ENCODE results near the gene RPTOR.
A peak's percentile ranks its signal among the peaks of the same experiment; 100 is the strongest.

RPTOR gene

DNA sequence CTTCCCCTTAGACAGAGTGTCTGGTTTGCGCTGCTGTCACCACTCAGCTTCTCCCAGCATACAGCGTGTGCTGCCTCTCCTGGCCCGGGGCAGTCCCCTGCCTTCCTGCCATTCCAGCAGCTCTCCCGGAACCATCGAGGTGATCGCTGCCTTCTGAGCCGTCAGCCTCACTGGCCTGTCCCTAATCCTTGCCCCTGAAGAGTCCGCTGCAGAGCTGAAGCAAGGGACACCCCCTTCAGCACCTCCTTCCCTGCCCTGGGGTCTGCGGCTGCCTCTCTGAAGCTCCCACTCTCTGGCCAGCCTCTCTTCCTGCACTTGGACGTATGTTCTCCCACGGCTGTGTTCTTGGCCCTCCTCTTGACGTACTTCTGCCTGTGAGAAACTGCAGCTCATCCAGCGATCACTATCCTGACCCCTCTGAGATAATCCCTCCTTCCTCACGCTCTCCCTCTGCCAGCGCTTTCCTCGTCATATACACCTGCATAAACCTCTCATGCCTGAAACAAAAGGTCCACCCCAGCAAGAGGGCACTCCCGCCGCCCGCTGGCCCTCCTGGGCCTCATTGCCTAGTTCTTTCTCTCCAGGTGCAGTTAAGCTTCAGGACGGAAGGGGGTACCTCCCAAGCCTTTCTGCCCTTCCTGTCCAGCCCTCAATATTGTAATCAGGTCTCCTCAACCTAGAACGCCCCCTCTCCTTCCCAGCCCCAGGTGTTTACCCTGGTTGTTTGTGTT, 226.4 kb downstream of the RPTOR start:
- no peak for DNase-seq

DNA sequence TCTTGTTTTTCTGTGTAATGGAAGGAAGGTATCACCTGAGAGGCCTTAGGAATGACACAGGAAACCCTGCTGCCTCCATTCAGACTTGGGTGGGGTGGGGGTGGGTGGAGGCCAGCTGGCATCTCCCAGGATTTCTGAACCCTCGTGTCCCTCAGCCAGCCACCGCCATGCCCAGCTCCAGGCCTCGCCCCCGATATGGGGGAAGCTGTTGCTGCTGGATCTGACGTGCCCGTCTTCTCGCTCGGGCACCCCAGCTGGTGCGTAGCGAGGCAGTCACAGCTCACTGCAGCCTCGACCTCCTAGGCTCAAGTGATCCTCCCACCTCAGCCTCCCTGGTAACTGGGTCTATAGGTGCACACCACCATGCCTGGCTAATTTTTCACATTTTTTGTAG, 227.0 kb downstream of the RPTOR start:
- no peak for DNase-seq

DNA sequence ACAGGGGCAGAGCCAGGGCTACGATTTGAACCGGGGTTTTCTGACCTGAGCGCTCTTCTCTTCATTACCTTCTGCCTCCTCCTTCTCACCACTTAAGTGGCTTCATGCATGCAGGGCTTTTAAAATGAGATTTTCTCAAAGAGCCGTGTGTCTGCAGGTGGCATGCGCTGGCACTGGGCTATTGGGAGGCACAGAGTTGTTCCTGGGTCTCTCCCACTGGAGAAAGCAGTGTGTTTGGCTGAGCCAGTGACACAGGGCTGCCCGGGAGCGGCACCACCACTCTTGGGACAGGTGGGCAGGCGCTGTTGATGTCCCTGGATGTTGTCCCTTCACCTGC, 228.2 kb downstream of the RPTOR start:
- no peak for DNase-seq

DNA sequence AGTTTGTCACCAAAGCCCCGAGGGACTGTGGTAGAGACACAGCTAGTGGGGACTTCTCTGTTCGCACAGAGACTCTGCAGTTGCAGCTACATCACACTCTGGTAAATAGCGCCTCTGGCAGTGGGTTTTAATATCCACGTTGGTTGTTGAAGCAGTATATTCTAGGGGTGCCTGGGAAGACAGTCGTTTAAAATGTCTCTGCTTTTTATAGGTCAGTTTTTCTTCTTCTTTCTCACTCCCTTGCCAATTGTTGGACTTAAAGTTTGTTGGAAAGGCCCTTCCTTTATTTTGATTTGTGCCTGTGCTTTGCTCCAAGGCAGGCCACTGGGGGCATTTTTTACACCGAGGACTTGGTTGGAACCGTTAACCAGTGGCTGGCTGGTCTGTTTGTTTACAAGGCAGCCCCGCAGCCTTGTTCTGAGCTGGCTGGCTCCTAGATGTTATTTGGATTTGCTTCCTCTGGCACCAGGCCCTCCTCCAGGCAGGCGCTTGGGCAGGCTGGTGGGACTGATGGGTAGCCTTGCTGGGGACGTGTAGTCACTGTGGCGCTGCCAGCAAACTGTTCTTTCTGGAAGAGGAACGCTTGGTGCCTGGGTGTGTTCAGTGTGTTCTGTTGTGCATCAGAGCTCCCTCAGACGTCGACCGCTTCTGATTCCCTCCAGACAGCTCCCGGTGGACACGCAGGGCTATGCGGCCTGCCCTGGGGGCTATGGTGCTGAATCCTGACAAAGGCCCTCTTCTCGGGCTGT, 228.8 kb downstream of the RPTOR start:
- DNase-seq = peak; percentile 22

DNA sequence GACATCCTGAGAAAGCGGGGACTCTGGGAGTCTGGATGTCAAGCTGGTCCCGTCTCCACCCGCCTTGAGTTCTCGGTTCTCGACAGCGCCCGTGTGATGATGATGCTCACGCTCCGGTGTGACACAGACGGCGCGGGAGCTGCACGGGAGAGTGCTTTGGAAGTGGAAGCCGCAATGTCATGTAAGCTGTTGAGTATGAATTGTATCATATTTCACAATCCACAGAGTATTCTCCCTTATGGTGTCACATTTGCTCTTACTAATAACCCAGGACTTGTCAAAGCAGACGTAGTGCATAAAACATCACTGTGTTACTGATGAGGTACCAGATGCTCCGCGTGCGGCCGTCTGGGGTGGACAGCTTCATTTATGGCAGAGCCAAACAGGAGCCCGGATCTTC, 229.5 kb downstream of the RPTOR start:
- peak; percentile 79 for DNase-seq

DNA sequence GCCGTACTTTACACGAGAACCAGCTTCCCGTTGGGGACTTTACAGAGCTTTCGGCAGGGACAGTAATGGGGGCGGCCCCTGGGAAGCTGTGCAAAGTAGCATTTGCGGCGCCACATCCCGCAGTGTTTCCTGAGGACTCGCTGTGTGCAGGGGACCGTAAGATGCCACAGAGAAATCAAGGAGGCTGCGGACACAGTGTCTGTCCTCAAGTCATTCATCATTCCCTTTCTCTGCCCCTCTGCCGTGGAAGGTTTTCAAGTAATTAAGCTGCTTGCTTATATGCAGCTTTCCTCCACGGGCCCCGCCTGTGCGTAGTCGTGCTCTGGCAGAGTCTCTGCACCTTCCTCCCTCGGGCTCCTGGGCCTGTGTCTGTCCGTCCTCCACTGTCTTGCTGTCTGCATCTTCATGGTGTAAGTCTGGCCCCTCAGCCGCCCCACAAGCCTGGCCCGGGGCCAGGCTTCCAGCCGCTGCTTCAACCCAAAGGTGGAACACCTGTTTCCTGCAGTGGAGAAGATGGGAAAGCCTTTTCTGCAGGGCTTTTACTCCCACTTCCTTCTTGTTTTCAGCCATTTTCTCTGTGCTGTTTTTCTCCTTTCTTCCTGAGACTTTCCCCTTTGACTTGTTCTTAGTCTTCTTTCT, 230.1 kb downstream of the RPTOR start:
- no peak for DNase-seq

DNA sequence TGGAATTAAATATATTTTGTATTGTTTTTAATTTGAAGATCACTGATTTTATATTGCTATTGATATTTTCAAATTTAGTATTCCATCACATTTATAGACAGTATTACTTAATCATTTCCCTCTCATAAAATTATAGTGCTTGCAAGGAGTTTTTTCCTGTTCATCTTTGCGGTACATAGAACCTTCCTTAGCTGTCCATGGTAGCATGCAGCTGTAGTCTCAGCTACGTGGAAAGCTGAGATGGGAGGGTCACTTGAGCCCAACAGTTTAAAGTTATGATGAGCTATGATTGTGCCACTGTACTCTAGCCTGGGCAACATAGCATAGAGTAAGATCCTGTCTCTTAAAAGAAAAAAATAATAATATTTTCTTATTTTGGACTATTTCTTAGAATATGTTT, 231.2 kb downstream of the RPTOR start:
- no peak for DNase-seq

DNA sequence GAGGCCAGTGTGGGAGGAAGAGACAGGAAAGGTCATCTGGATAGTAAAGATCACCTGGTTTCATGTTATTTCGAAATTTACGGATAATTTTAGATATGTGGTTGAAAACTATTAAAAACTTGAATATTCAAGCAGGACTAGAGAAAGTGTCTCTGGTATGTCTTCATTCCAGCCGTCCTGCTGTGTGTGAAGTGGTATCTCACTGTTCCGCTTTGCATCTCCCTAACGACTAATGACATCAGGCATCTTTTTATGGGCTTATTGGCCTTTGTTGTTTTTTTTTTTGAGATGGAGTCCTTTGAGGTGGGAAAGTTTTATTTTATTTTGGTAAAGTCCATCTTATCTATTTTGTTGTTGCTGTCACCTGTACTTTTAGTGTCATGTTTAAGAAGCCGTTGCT, 232.6 kb downstream of the RPTOR start:
- no peak for DNase-seq

DNA sequence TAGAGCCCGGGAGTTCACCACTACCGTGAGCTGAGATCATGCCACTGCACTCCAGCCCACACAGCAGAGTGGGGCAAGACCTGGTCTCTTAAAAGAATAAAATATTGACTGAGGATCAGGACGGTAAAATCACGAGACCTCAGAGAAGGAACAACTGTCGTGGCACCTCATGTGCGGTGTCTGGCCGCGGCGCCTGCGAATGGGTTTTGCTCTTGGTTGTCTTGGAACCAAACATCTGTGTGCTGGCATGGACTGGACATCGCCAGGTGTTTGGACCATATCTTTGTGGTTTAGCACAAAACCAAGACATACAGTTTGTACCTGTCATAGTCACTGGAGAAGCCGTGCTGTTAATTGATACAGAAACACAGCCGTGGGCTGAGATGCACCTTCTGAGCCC, 234.1 kb downstream of the RPTOR start:
- DNase-seq = no peak

DNA sequence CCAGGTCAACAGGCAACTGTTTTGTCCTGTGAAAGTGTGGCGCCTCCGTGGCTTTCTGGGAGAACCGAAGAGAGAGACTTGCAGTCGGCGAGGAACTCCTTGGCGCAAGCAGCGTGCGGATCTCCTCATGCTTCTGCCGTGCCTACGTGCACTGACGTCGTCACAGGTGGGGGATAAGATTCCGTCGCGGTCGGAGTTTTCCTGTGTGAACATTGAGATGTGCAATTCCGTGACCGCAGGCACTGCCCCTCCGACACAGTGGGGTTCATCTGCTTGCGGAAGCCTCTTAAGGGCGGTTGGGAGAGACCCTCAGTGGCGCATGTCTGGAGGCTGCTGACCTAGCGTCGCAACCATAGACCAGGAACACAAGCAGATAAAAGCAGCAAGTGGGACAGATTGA, 234.7 kb downstream of the RPTOR start:
- no peak for DNase-seq

DNA sequence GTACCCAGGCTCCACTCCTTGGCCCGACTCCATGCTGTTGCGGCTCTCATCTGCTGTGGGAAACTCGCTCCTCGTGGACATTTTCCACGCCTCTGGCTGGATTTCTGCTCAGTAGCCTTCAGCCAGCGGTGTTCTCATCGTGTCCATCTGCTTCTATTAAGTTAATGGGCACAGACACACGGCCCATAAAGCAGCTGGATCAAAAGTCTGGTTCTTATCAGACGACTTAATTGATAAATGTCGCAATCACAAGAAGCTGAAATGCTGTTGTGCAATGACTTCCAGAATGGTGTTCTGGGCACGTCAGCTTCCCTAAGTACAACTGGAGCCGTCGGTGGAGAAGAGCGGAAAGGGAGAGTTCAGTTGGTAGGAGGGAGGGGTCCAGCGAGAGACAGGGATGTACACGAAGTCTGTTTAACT, 235.3 kb downstream of the RPTOR start:
- no peak for DNase-seq

DNA sequence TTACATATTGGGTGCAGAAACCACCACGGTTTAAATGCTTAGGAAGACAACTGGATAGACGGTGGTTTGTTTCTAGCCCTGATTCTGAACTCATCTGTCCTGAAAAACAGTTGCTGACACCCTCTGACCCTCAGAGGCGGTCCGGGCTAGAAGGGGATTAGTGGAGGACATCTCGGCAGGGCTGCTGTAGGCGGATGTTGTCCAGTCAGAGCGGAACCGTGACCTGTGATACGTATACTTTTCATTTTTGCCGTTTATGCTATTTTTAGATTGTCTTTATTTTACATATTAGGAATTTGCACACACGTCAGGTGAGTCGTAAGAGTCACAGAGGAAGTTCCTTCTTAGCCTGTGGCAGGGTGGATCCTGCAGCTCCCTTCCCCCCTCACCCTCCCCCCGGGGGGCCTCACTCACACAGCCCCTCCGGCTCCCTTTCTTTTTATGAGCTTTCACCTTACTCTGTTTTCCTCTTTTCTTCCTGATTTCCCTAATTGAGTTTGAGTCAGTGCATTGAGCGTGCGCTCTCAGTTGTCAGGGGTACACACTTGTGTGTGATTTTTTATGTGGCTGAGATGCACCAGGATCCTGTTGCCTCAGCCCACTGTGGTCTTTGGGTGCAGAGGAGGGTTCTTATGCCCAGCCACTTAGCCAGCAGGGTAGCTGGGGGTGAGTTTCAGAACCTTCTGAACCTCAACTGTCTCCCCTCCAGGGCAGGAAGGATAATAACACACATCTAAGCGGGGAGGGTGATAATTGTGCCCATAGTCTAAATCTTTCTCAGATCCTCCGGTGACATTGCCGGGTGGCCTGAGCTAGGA, 236.0 kb downstream of the RPTOR start:
- DNase-seq = no peak

DNA sequence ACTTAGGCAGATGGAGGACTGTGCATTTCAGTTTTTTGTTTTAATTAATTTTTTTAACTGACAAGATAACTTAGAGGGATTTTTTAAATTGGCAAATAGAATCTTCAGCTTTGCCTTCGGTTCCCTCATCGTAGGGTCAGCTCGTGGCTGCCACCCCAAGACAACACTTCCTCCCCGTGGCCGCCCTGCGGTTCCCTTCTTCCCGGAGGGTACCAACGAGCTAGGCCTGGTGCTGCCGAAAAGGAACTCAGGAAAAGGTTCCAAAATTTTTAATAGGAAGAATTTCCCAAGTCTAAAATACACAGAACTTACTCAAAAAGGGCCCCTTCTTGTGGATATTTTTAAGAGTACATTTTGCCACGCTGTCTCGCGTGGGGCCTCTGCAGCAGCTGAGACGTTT, 236.6 kb downstream of the RPTOR start:
- no peak for DNase-seq

DNA sequence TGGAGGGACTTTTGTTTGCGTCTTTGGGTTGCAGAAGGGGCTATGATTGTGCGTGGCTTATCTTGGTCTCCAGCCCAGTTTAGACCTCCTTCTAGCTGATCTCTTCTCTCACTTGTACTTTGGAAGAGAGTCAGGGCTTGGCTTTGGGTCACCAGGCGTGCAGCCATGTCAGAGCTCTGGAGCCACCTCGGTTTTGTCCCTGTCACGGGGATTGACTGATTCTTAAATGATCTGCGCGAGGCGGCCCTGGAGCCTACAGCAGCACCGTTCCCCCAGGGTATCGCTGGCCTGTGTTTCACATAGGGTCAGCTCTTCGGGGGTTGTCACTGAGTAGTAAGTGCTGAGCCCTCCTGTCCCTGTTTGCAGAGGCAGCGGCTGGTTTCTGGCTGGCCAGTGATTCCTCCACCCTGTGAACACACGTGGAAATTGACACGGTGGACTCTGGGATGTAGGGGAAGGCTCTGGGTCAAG, 237.2 kb downstream of the RPTOR start:
- no peak for DNase-seq

DNA sequence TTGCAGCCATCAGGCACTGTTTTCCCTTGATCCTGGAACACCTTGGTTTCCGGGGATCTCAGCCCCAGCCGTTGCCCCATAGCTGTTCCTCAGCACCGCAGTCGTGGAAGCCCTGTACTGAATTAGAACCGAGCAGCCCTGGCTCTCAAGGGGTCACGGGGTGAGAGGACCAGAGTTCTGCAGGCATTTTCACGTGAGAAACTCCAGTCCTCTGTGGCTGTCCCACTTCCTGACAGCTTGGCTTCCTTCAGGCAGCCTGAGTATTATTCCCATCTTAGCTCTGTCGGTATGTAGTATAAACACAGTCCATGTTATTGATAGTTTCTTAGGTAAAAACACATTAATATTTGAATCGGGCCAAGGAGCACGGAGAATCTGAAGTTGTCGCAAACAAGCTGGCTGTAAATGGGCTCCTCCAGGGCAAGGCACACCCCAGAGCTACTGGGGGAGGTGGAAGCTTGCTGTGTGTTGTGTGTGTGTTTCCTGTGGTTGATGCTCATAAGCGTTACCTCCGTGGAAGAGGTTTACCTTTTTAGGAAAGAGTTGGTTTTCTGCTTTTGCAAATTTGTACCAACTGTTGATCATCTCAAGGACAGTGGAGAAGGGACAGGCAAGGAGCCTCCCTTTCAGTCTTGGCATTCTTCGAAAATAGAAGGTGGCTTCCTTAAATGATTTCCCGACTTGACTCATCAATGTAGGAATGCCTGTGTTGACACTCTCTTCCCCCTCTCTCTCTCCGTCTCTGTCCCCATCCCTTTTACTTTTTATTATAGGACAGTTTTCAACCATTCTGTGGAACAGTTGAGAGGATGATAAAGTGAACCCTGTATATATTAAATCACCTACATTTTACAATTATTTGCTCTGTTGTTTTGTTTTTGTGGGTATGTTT, 238.1 kb downstream of the RPTOR start:
- no peak for DNase-seq

DNA sequence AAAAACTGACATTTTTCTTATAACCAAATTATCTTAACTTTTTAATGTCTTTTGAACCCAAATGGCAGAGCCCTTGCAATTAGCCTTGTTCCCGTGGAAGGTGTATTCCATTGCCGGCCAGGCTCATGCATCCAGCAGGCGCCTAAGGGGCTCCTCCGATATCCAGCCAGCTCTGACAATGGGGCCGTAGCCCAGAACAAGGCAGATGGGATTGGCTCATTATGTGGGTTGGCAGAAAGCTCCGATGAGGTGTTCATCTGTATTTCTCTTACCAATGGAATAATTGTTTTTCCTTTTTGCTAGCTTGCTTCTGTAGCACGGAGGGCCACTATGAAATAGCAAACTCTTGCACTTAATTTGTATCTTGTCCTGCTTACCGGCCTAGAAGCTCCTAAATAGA, 238.8 kb downstream of the RPTOR start:
- DNase-seq = no peak

DNA sequence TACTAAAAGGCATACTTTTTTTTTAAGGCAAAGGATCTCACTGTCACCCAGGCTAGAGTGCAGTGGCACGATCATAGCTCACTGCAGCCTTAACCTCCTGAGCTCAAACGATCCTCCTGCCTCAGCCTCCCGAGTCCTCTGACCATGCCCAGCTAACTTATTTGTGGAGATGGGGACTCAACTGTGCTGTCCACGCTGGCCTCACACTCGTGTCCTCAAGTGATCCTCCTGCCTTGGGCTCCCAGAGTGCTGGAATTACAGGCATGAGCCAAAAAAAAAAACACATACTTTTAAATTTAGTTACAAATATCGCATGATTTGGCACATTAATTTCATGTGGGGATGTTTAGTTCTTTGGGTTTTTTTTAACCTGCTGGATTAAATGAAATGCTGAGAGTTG, 239.3 kb downstream of the RPTOR start:
- DNase-seq = no peak

DNA sequence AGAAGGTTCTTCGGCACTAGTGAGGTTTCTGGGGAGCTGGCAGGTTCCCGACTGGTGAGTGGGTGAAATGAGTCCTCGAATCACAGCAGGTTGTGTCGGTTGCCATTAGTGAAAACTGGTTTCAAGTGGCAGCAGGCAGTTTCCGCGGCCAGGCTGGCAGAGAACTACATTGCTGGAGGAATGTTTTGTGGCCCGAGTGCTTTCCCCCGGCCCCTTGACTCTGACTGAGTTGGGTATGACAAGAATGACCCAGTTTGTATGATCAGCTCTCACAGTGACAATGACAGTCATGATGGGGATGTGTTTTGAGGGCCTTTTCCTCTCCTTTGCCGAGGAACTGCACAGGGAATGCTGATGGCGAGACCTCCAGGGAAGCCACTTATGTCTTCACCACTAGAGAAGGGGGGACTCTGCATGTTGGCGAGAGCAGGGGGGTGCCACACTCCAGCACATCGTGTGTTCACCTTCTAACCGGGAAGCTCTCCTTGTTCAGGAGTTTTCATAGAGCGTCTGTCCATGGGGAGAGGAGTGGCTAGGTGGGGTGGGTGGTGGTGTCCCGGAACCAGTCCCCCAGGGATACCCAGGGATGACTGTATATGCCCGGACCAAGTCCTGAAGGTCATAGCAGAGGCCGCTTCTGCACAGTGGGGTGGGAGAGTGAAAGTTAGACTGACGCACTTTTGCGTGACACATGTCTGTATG, 241.0 kb downstream of the RPTOR start:
- DNase-seq = no peak

DNA sequence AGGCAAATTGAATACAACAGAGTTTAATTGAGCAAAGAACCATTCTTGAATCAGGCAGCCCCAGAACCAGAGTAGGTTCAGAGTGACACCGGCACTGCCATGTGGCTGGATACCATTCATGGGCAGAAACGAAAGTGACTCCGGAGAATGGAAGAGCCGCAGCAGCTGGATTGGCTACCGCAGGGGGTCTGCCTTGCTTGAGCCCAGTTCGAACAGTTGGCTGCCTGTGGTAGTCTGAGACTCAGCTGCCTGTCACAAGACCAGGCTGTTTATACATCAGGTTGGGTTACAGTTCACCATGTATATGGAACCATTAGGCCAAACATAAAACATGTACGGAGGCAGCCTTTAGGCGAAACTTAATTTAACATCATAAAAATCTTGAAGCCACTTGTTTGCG, 241.8 kb downstream of the RPTOR start:
- peak; percentile 70 for DNase-seq

DNA sequence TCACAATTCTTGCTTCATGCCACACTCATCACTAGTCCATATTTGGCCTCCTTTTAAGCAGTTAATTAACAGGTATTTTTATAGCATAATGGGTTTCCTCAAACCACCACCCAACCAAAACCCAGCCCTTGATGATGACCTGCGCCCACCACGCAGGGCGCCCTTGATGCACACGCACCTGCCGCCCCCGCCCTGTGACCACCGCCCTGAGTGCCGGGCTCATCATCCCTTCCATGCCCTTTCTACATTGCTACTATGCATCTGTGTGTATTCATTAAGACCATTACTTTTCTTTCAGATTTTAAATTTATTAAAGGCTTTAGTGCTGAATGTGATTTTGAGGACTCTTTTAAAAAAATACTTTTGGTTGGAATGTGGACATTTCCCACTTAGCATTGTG, 242.2 kb downstream of the RPTOR start:
- DNase-seq = no peak

DNA sequence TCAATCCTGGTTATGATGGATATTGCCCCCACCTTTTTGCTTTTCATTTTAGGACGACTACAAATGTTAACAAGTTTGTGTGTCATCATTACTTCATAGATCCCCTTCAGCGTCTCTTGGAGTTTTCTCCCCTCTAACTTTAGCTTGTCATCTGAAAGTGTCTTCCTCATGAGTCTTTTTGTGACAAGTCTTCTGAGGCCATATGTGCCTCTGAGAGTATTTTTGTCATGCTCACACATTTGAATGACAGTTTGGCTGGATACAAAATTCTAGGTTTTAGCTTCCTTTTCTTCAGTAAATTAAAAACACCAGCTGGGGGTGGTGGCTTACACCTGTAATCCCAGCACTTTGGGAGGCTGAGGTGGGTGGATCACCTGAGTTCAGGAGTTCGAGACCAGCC, 243.2 kb downstream of the RPTOR start:
- DNase-seq = no peak
